GM18870 (cell line): Measurements from ENCODE around the gene TUBB4B.

Source experiments
- ATAC-seq: cut with Tn5 transposase; IDR thresholded peaks from one replicate; pipeline ENCODE4 v1.9.1; 2021; ENCODE audit warnings: moderate library complexity; ENCODE audit not compliant: unreplicated experiment

Gene TUBB4B

GRCh38 chr9:137225699-137226331 is 15.3 kb upstream of the TUBB4B start:
- ATAC-seq, result no peak

GRCh38 chr9:137226338-137227053 is 14.6 kb upstream of the TUBB4B start:
- ATAC-seq, result no peak

- ATAC-seq, result no peak
Observed at GRCh38 chr9:137227054-137227852, 13.8 kb upstream of the TUBB4B start, which contains the start of gene RNF224. Gene RNF224, plus strand, starts transcription at chr9:137227502. Its CDS starts 834 bp downstream, at chr9:137228336.

GRCh38 chr9:137227853-137228505 is 13.1 kb upstream of the TUBB4B start:
- ATAC-seq, result no peak

GRCh38 chr9:137228506-137228967 is 12.6 kb upstream of the TUBB4B start:
- no peak for ATAC-seq

DNA sequence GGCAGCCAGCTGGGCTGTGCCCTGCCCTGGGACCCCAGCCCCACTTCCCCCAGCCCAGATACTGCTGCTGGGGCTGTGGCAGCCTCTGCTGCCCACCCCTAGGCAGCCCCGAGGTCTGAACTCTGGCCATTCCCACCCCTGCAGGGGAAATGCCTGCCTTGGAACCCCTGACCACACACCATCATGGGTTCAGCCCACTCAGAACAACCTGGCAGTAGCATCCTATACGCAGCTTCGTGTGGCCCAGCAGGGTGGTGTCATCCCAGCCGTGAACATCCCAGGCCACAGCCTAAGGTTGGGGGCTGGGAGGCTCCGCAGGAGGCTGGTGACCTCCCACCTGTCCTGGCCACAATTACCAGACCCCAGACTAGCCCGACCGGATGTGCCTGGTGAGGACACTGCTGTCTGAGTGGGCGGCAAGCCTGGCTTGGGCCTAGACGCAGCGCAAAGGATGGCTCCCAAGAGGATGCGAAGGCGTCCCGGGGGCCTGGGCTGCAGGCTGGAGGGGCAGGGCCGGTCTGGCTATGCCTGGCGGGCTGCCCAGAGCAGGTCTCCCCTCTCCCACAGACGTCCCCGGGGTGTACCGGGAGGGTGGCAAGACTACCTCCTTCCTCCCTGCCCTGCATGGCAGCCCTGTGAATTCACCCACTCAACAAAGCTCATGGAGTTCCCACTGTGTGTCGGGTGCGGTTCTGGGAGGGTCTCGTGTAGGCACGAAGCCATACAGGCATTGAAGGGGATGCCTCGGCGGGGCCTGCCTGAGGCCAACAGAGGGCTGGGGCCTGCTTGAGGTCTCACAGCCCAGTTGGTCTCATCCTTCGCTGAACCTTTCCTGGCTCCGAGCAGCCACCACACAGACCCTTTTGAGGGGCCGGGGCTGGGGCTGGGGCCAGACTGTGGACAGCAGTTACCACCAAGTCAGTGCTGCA is 11.9 kb upstream of the TUBB4B start:
- no peak for ATAC-seq

- ATAC-seq, result no peak
Observed at GRCh38 chr9:137229903-137230704, 11.0 kb upstream of the TUBB4B start.

DNA sequence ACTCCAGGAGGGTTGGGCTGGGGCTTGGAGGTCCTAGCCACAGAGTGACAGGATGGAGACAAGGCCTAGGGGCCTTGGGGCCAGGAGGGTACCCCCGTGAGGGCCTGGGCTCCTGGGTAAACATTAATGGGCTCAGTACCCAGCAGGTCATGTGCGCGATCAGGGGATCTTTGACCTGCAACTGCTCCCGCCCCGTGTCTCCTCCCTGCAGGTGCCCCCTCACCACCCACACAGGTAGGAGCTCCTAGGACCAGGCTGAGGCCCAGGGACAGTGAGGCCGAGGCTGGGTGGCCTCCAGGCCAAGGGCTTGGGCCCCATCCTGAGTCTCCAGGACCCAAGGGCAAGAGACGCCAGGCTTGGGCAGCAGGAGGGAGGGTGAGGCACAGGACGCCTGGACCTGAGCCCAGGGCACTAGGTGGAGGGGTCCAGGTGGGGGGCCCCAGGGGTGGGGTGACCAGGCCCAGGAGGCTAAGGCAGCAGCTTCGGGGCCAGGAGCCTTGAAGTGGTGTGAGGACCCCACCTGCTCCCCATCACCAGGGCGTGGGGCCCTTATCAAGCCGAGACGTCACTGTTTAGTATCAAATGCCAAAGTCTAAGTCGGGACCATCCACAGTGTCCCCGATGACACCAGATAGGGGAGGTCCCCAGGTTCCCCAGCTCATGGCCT is 10.2 kb upstream of the TUBB4B start, which contains the start of gene SLC34A3:
TSS of gene SLC34A3 (plus strand) at position 197 of the 667 bp plus-strand sequence. CDS start 802 bp downstream, outside the sequence.
- ATAC-seq, result no peak

GRCh38 chr9:137231372-137232039 is 9.6 kb upstream of the TUBB4B start:
- ATAC-seq, result no peak

- no peak for ATAC-seq
Observed at GRCh38 chr9:137232101-137232500, 9.0 kb upstream of the TUBB4B start.

- ATAC-seq, result no peak
Observed at GRCh38 chr9:137232510-137232909, 8.6 kb upstream of the TUBB4B start.

- ATAC-seq, result no peak
Observed at GRCh38 chr9:137233143-137233980, 7.7 kb upstream of the TUBB4B start.

GRCh38 chr9:137234055-137234697 is 6.9 kb upstream of the TUBB4B start:
- no peak for ATAC-seq

GRCh38 chr9:137234758-137235423 is 6.2 kb upstream of the TUBB4B start:
- no peak for ATAC-seq

- ATAC-seq, result no peak
Observed at GRCh38 chr9:137235424-137236237, 5.5 kb upstream of the TUBB4B start.
